Ureter (tissue), 1 donor: Measurements from ENCODE around the gene PRR3. TPM values are rescaled to one million over a fixed set of nuclear protein-coding genes. Genes with fewer than 3 reads are reported as not detected.

Experiments
- DNase-seq: peaks from one replicate; pipeline ENCODE4 v3.0.0-alpha.2; 2020; ENCODE audit warnings: low spot score
- total RNA-seq: library from RNA; stranded (reverse); gene quantifications from one replicate; pipeline ENCODE4 v1.2.4, GENCODE V29; 2023
- donor health status: DM: yes; HTN: yes; CAD: no.

PRR3 gene
- total RNA-seq, 1 donor from 2014 or later: 17.3 TPM

DNA sequence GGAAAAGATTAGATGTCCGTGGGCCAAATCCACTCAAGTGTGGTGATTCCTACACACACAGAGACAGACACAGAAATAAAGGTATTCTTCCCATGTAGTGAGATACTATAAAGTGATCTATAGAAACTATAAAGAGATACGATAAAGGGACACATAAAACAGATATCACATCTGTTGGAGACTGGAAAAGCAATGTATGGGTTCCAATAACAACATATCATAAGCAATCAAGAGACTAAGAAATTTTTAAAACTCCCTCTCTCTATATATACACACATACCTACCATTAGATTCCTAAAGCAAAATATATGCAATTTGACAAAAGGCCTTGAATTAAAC lies 54.7 kb downstream of the PRR3 start:
- DNase-seq: no peak

DNA sequence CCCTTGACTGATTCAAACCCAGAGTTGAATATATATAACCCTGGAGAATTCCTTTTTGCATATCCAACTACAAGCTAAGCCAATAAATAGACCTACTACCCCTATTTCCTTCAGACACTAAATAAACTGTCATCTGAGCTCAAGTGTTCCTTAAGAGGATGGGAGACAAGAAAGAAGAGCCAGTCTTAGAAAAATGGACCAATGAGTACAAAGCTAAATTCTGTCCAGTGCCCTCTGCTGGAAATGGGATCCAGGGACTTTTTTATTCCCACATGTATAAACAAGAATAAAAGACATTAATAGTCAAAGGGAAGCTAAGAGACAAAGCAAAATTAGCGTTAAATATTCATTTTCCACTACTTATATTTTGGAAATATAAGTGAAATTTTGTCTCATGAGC lies 55.1 kb downstream of the PRR3 start:
- DNase-seq: no peak

DNA sequence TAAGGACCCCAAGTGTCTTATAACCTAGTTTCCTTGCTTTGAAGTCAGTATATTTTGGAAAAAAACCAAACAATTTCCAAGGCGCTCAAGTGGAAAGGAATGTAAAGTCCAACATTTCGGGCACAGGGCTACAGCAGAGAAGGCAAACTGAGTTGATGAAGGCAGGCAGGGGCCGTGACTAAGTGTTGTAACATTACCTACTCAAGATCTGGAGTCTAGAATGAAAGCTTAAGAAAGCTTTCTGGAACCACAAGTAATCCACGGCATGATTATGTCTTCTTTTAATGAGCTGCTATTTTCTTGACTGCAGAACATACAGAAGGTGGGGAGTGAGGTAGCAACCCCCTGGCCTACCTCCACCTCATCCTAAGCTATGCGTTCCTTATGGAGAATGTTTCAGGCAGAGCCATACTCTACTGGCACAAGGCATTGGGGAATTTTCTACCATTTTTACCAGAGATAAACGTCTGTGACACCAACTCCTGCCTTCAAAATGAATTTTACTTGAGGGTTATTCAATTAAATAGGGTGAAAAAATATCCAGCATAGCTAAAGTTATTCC lies 55.7 kb downstream of the PRR3 start:
- no peak for DNase-seq

Other genes with a start within 250 kb of the PRR3 start
- gene TRIM39, start 230.4 kb upstream of the PRR3 start, total RNA-seq: 13.8 TPM
- 48.3 TPM for gene RPP21, start 212.1 kb upstream of the PRR3 start, total RNA-seq
- 330 TPM for gene HLA-E, start 67.8 kb upstream of the PRR3 start, total RNA-seq
- gene GNL1, start 806 bp upstream of the PRR3 start, total RNA-seq: 72.6 TPM
- 63.9 TPM for gene ABCF1, start 14.1 kb downstream of the PRR3 start, total RNA-seq
- 93.7 TPM for gene PPP1R10, start 59.9 kb downstream of the PRR3 start, total RNA-seq
- 56.0 TPM for gene MRPS18B, start 60.5 kb downstream of the PRR3 start, total RNA-seq
- gene ATAT1, start 69.6 kb downstream of the PRR3 start, total RNA-seq: 22.7 TPM
- 27.1 TPM for gene C6orf136, start 89.8 kb downstream of the PRR3 start, total RNA-seq
- 31.5 TPM for gene DHX16, start 115.7 kb downstream of the PRR3 start, total RNA-seq
- 31.5 TPM for gene PPP1R18, start 129.3 kb downstream of the PRR3 start, total RNA-seq
- gene NRM, start 133.7 kb downstream of the PRR3 start, total RNA-seq: 12.3 TPM
- gene MDC1, start 160.0 kb downstream of the PRR3 start, total RNA-seq: 41.1 TPM
- gene TUBB, start 163.1 kb downstream of the PRR3 start, total RNA-seq: 357 TPM
- 133 TPM for gene FLOT1, start 185.4 kb downstream of the PRR3 start, total RNA-seq
- 23.8 TPM for gene IER3, start 187.3 kb downstream of the PRR3 start, total RNA-seq